Heart left ventricle (tissue), 13 donors: Measurements from ENCODE around the gene MTIF2.

Experiments used
- CTCF ChIP-seq, 12 donors: fragments of 200-600 bp; sonication (generic) in 4 of 12; IDR thresholded peaks; one replicate each; pipeline versions ENCODE4 v1.5.0 to v1.8.0; 2018 to 2022; ENCODE audit warnings: antibody characterized with exemption in 12 of 12, mild to moderate bottlenecking in 5 of 12
- POLR2A ChIP-seq, 2 donors: fragments of 450-650 bp; IDR thresholded peaks; one replicate each; pipeline ENCODE4 v1.6.1; 2017; ENCODE audit warnings: antibody characterized with exemption in 2 of 2, mild to moderate bottlenecking in 2 of 2, moderate library complexity in 2 of 2
- donor health status: ischemic (EF 13 %, LVEDD 7.1; RV severe dilation, severe dysfunction).
- donor health status: DM: no; HTN: yes; CAD: no.
- donor health status: DM: no; HTN: no; CAD: no.
- donor health status: ischemic (EF 25% LVEDD 6.9; RV normal size, moderate dysfunction).
- donor health status: ischemic (EF 25% LVEDD 5.7; RV mildly dilated, moderate dysfunction).
- donor health status: ischemic (EF 35%, LVEDD 5.7; RV mildly dilated, moderate dysfunction).
- donor health status: nonischemic (EF 11% LVEDD 7.7; RV severe dilation, severe dysfunction).
- donor health status: DM: yes; HTN: yes; CAD: no.
- donor health status: PGD.
- donor health status: ischemic (EF 29% LVEDD 5.4; RV normal size, mild dysfunction).
- donor health status: nonischemic (EF 23%, LVEDD 6.1; RV moderate dilation, normal function).

GRCh38 chr2:55277310-55277709 is 8.3 kb upstream of the MTIF2 start:
- no peak for TF ChIP-seq POLR2A (IDR thresholded peaks at IDR 0.05)
- no peak for TF ChIP-seq CTCF (IDR thresholded peaks at IDR 0.05)
